BJ (cell line): ENCODE results near the gene RHBG. TPM values are rescaled to one million over a fixed set of nuclear protein-coding genes. Genes with fewer than 3 reads are reported as not detected.
A peak's percentile ranks its signal among the peaks of the same experiment; 100 is the strongest.
"Not testable (repeated sequence)": the region's sequence is repeated elsewhere in the genome, so short reads cannot be mapped to it uniquely, and the experiment has no call there.

Experiments
- CTCF ChIA-PET: fragments of 350-600 bp; formaldehyde crosslinking; extraction: SDS; loops from one replicate; lab custom pipeline; 2021; ENCODE audit warnings: antibody characterized with exemption, inconsistent platforms; lab: Yijun Ruan, JAX
- POLR2A ChIA-PET: fragments of 300-600 bp; sonication (Branson Sonifier 250); formaldehyde crosslinking; extraction: SDS; loops from one replicate; lab custom pipeline; 2021; ENCODE audit warnings: antibody characterized with exemption; lab: Charles Lee
- DNase-seq: peaks from one replicate; pipeline ENCODE4 v3.0.0-alpha.2; 2011; ENCODE audit warnings: low read depth
- H3K27me3 ChIP-seq: 2 replicates; pipeline ENCODE4 v1.6.0; 2011; ENCODE audit warnings: low read length; ENCODE audit not compliant: control insufficient read depth, insufficient read depth
- H3K36me3 ChIP-seq: 2 replicates; pipeline ENCODE4 v1.5.1; 2011; ENCODE audit warnings: low read length; ENCODE audit not compliant: control insufficient read depth, insufficient read depth
- H3K4me3 ChIP-seq: 2 replicates; pipeline ENCODE4 v1.5.1; 2011; ENCODE audit warnings: low read depth, mild to moderate bottlenecking, control low read depth, low read length
- CTCF ChIP-seq: IDR thresholded peaks from 2 replicates; pipeline ENCODE4 v1.5.1; 2011; ENCODE audit warnings: low read depth, mild to moderate bottlenecking, control low read depth, inconsistent platforms, low read length, moderate library complexity; ENCODE audit not compliant: insufficient read depth
- polyA minus RNA-seq: library from RNA; depleted of rRNA, polyadenylated mRNA; stranded (reverse); fragments of >200 nt; gene quantifications from 2 replicates; pipeline ENCODE4 v1.2.3, GENCODE V29; 2011; rRNA and poly(A)+ RNA removed
- polyA plus RNA-seq: library from polyadenylated mRNA; depleted of rRNA; stranded (reverse); fragments of >200 nt; gene quantifications from 2 replicates; pipeline ENCODE4 v1.2.3, GENCODE V29; 2011; rRNA removed

The RHBG gene
- polyA plus RNA-seq (not detected in 2 replicates), polyA minus RNA-seq (not detected in 2 replicates)

GRCh38 chr1:156368889-156369684 lies at the start of gene RHBG:
TSS of gene RHBG (plus strand) at chr1:156369211. CDS start at chr1:156369250, 39 bp downstream.
- Histone ChIP-seq H3K36me3 (no peaks in the 10 kb centered on the region), H3K4me3 (peak within 1 kb of the TSS; percentile 18), H3K27me3 (peaks cover 20% of the 10 kb centered on the region)
- no peak for DNase-seq
- POLR2A ChIA-PET = no interaction called here
- CTCF ChIA-PET = interaction anchor here (0.8 to 2.0 kb wide), 5 partner anchors 10 to 17 kb away, joined by 3 to 9 read pairs (median 3); no protein-coding TSS in a partner anchor
- TF ChIP-seq CTCF = no peak

GRCh38 chr1:156319664-156320063 lies 49.3 kb upstream of the RHBG start:
- H3K27me3 ChIP-seq = no peaks in the 10 kb centered on the region
- POLR2A ChIA-PET = interaction anchor here (0.7 to 0.9 kb wide), 2 partner anchors 86 to 502 kb away, joined by 5 to 7 read pairs; no protein-coding TSS in a partner anchor
- peak; percentile 53 for TF ChIP-seq CTCF
- H3K4me3 ChIP-seq = no peak overlapping the region
- CTCF ChIA-PET = interaction anchor here (0.5 to 2.7 kb wide), 26 partner anchors 9 to 911 kb away, joined by 3 to 25 read pairs (median 3); partner anchors contain the start of genes PAQR6 and SMG5
- H3K36me3 ChIP-seq = peaks cover 31% of the 10 kb centered on the region
- no peak for DNase-seq

GRCh38 chr1:156320560-156320959 lies 48.5 kb upstream of the RHBG start:
- ChIA-PET CTCF (interaction anchor here (0.6 to 2.7 kb wide), 7 partner anchors 9 to 155 kb away, joined by 3 to 25 read pairs (median 4); no protein-coding TSS in a partner anchor), POLR2A (no interaction called here)
- Histone ChIP-seq H3K36me3 (peaks cover 33% of the 10 kb centered on the region), H3K27me3 (no peaks in the 10 kb centered on the region), H3K4me3 (no peak overlapping the region)
- TF ChIP-seq CTCF = no peak
- DNase-seq = no peak

- H3K36me3 ChIP-seq = peaks cover 22% of the 10 kb centered on the region
- DNase-seq, H3K4me3 ChIP-seq, H3K27me3 ChIP-seq, POLR2A ChIA-PET: not testable (repeated sequence)
- CTCF ChIA-PET = interaction anchor here (0.9 to 1.2 kb wide), 3 partner anchors 10 to 232 kb away, joined by 3 to 4 read pairs (median 3); partner anchors contain the start of genes CCT3 and TSACC
These were observed 45.8 kb upstream of the RHBG start for GRCh38 chr1:156323179-156323578.

GRCh38 chr1:156336242-156336641 lies 32.8 kb upstream of the RHBG start:
- Histone ChIP-seq H3K36me3 (peaks cover 3% of the 10 kb centered on the region), H3K27me3 (no peaks in the 10 kb centered on the region), H3K4me3 (no peak overlapping the region)
- DNase-seq = no peak
- ChIA-PET POLR2A (no interaction called here), CTCF (interaction anchor here (0.7 to 3.3 kb wide), 5 partner anchors 9 to 23 kb away, joined by 3 to 13 read pairs (median 3); no protein-coding TSS in a partner anchor)
- TF ChIP-seq CTCF = 0 out of 2 replicates have a peak, but pooled peaks have one; percentile 15
